Measurements from ENCODE around the gene UROC1. TPM values are rescaled to one million over a fixed set of nuclear protein-coding genes. Genes with fewer than 3 reads are reported as not detected.

UROC1 gene
- total and polyA plus RNA-seq, 4 donors = not detected

- DNase-seq = peak; percentile 66 to 83
- intact Hi-C loops (cut with DNase I) = loop anchor here (2.0 to 10.0 kb wide), 3 partner anchors 933 to 1023 kb away; no protein-coding TSS in a partner anchor
- Histone ChIP-seq H3K9me3 (ENCODE audit: control insufficient read depth, low read length) (no peaks in the 10 kb centered on the region), H3K4me3 (ENCODE audit: low read length in 2 of 2) (peak within 1 kb of the TSS in 1 of 2 donors; percentile 10), H3K27me3 (ENCODE audit: control insufficient read depth in 1 of 2, insufficient read depth in 2 of 2, low read length in 1 of 2) (no peaks in the 10 kb centered on the region), H3K27ac (ENCODE audit: low read depth in 1 of 2, low read length in 2 of 2) (no peak within 1 kb of the TSS), H3K36me3 (ENCODE audit: control insufficient read depth in 1 of 2, insufficient read depth in 2 of 2, low read length in 1 of 2) (no peaks in the 10 kb centered on the region), H3K4me1 (ENCODE audit: control insufficient read depth in 1 of 2, insufficient read depth in 2 of 2, low read length in 2 of 2) (no peaks in the 10 kb centered on the region)
- peak; percentile 53 for ATAC-seq (ENCODE audit: low FRiP score)
- WGBS, 2 donors = 6% methylated on average over 45 to 56 of the region's 56 CpGs
Observed at GRCh38 chr3:126523745-126524428, 6.3 kb upstream of the UROC1 start, which contains the start of gene CHST13. TSS of gene CHST13 (plus strand) at chr3:126524155. CDS start at chr3:126524333, 178 bp downstream.

DNA sequence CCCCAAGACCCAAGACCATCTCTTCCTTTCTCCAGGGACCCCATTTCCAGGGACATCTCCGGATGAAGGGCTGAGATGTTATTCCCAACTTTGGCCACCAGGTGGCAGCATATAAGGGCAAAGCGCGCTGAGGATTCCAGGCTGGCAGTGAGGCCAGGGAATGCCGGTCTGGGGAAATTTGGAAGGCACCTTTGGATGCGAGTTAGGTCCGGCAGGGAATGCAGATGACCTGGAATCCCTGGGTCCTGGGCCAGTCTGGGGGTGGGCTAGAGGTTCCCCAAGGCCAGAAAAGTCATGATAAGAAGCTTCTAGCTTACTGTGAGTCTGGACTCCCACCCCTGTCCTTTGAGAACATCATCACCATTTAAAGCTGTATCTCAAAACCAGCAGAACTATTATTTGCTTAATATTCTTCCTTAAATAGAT lies 4.8 kb upstream of the UROC1 start:
- intact Hi-C loops (cut with DNase I) = loop anchor here (2.0 to 10.0 kb wide), 3 partner anchors 935 to 1024 kb away; no protein-coding TSS in a partner anchor
- no peak overlapping the region for H3K27ac ChIP-seq (ENCODE audit: low read depth in 1 of 2, low read length in 2 of 2)
- DNase-seq (peak; percentile 62 to 84), ATAC-seq (ENCODE audit: low FRiP score) (no peak)
- H3K36me3 ChIP-seq (ENCODE audit: control insufficient read depth in 1 of 2, insufficient read depth in 2 of 2, low read length in 1 of 2) = no peaks in the 10 kb centered on the region
- no peaks in the 10 kb centered on the region for H3K27me3 ChIP-seq (ENCODE audit: control insufficient read depth in 1 of 2, insufficient read depth in 2 of 2, low read length in 1 of 2)
- no peaks in the 10 kb centered on the region for H3K9me3 ChIP-seq (ENCODE audit: control insufficient read depth, low read length)
- H3K4me1 ChIP-seq (ENCODE audit: control insufficient read depth in 1 of 2, insufficient read depth in 2 of 2, low read length in 2 of 2) = no peaks in the 10 kb centered on the region
- 0 to 1% methylated on average over 6 of the region's 6 CpGs for WGBS, 2 donors
- H3K4me3 ChIP-seq (ENCODE audit: low read length in 2 of 2) = no peak overlapping the region

DNA sequence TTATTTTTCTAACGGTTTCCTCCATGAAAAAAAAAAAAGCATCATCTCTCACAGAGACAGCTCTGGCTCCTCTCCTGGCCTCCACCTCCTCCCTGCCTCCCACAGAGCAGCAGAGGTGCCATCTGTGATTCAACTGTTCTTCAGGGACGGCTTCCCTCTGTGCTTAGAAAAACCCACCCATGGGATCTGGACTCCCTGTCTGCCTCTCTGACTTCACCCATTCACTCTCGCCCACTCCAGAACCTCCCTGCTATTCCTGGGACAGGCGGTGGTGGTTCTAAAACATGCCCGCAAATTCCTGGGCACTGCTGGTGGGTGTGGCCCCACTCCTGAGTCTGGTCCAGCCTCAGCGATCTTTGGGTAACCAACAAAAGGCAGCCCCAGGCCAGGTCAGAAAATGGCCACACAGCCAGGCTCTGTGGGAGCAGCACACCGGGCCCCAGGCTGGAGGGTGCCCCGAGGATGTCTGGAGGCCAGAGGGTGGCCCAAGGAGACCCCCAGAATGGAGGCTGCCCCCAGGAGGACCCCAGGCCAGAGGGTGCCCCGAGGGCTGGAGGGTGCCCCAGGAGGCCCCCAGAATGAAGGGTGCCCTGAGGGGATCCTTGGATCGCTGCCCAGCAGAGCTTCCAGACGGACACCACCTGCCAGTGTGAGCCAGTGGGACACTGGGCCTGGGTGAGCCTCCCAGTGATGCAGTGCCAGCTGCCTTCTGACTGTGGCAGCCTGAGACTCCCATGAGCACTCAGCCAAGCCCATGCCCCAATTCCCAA lies 3.7 kb upstream of the UROC1 start:
- Histone ChIP-seq H3K27me3 (ENCODE audit: control insufficient read depth in 1 of 2, insufficient read depth in 2 of 2, low read length in 1 of 2) (no peaks in the 10 kb centered on the region), H3K4me1 (ENCODE audit: control insufficient read depth in 1 of 2, insufficient read depth in 2 of 2, low read length in 2 of 2) (no peaks in the 10 kb centered on the region), H3K4me3 (ENCODE audit: low read length in 2 of 2) (no peak overlapping the region), H3K27ac (ENCODE audit: low read depth in 1 of 2, low read length in 2 of 2) (no peak overlapping the region), H3K9me3 (ENCODE audit: control insufficient read depth, low read length) (no peaks in the 10 kb centered on the region), H3K36me3 (ENCODE audit: control insufficient read depth in 1 of 2, insufficient read depth in 2 of 2, low read length in 1 of 2) (no peaks in the 10 kb centered on the region)
- WGBS, 2 donors = 75 to 77% methylated on average over 11 of the region's 11 CpGs
- intact Hi-C loops (cut with DNase I) = loop anchor here (5.0 to 10.0 kb wide), 2 partner anchors 936 to 1023 kb away; no protein-coding TSS in a partner anchor
- DNase-seq (peak; percentile 44 to 62), ATAC-seq (ENCODE audit: low FRiP score) (no peak)

DNA sequence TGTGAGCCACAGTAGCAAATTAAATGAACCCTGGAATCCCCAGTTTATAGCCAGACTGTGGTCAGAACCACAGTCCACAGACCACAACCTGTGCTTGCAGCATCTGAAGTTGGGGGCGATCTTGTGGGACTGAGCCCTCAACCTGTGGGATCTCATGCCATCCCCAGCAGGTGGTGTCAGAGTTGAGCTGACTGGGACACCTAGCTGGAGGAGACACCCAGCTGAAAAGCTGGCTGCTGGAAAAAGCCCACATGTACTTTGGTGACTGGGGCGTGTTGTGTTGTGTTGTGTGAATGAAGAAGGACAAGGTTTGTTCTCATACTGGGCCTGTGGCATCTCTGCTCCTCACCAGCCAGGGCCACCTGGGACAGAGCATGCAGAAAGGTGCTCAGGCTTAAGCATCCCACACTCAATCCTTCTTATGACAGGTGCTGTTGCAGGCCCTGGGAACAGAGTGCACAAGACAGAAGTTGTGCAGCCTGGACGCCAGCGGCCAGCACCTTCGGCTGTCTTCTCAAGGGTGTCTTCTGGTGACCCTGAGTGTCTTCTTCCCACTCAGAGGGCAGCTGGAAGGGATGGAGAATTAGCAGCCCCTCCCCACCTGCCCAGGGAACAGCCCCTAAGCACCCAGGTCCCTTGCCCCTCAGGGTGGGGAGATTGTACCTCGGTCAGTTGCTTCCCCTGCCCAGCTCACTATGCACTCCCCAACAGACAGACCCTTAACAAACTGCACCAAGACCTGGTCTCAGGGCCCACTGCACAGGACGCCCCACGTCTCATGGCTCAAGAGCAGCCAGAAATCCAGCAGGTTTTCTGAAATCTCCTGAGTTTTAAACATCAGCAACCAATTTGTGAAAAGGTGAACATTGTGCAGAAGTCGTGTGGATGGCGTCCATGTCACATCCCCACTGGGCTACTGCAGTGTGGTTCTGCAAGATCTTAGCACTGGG lies 2.2 kb upstream of the UROC1 start:
- intact Hi-C loops (cut with DNase I) = loop anchor here (5.0 to 10.0 kb wide), 2 partner anchors 938 to 1025 kb away; no protein-coding TSS in a partner anchor
- Histone ChIP-seq H3K27me3 (ENCODE audit: control insufficient read depth in 1 of 2, insufficient read depth in 2 of 2, low read length in 1 of 2) (no peaks in the 10 kb centered on the region), H3K27ac (ENCODE audit: low read depth in 1 of 2, low read length in 2 of 2) (no peak overlapping the region), H3K9me3 (ENCODE audit: control insufficient read depth, low read length) (no peaks in the 10 kb centered on the region), H3K4me3 (ENCODE audit: low read length in 2 of 2) (no peak overlapping the region), H3K4me1 (ENCODE audit: control insufficient read depth in 1 of 2, insufficient read depth in 2 of 2, low read length in 2 of 2) (no peaks in the 10 kb centered on the region), H3K36me3 (ENCODE audit: control insufficient read depth in 1 of 2, insufficient read depth in 2 of 2, low read length in 1 of 2) (no peaks in the 10 kb centered on the region)
- 87 to 91% methylated on average over 10 of the region's 10 CpGs for WGBS, 2 donors
- DNase-seq (peak; percentile 16 to 32), ATAC-seq (ENCODE audit: low FRiP score) (no peak)

- Histone ChIP-seq H3K9me3 (ENCODE audit: control insufficient read depth, low read length) (no peaks in the 10 kb centered on the region), H3K4me1 (ENCODE audit: control insufficient read depth in 1 of 2, insufficient read depth in 2 of 2, low read length in 2 of 2) (no peaks in the 10 kb centered on the region), H3K27me3 (ENCODE audit: control insufficient read depth in 1 of 2, insufficient read depth in 2 of 2, low read length in 1 of 2) (no peaks in the 10 kb centered on the region), H3K4me3 (ENCODE audit: low read length in 2 of 2) (no peak overlapping the region), H3K27ac (ENCODE audit: low read depth in 1 of 2, low read length in 2 of 2) (no peak overlapping the region), H3K36me3 (ENCODE audit: control insufficient read depth in 1 of 2, insufficient read depth in 2 of 2, low read length in 1 of 2) (no peaks in the 10 kb centered on the region)
- DNase-seq (peak in 1 of 2 donors; percentile 2), ATAC-seq (ENCODE audit: low FRiP score) (no peak)
- WGBS, 2 donors = 75 to 79% methylated on average over 4 of the region's 4 CpGs
- intact Hi-C loops (cut with DNase I) = no loop called here
Observed at GRCh38 chr3:126518779-126519177, 1.2 kb upstream of the UROC1 start.

DNA sequence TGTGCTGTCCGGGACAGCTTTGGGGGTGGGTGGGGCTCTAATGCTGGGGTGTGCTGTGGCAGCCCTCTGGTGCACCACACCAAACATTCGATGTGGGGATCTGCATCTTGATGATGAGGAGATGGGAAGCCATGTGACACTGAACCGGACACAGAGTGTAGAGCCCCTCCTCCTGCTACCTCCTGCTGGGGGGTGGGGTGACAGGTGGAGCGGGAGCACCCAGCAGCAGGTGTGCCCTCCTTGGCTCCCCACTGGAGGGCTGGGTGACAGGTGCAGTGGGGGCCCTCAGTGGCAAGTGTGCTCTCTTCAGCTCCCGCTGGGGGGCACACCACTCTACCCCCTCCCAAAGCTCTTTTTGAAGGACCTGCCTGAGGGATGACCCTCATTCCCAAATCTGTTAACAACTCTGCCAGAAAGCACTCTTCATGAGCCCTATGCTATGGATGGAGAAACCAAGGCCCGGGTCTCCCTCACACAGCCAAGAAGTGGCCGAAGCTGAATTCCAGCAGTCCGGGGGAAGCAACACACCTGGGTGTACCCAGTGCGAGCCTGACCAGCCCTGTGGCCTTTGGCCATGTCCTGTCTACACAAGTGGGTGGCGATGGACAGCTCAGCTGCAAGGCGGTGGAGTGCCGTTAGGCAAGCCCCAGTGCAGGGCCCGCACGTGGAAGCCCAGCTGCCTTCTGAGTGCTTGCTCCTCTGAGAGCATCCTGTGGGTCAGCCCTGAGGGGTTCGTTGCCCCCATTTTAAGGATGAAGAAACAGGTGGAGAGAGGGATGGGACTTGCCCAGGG lies 609 bp upstream of the UROC1 start:
- WGBS, 2 donors = 89% methylated on average over 15 of the region's 15 CpGs
- DNase-seq = peak; percentile 41 to 76

GRCh38 chr3:126516936-126517290 lies 660 bp downstream of the UROC1 start:
- DNase-seq (peak; percentile 24 to 41), ATAC-seq (ENCODE audit: low FRiP score) (no peak)
- WGBS, 2 donors = 86 to 89% methylated on average over 9 of the region's 9 CpGs
- Histone ChIP-seq H3K27me3 (ENCODE audit: control insufficient read depth in 1 of 2, insufficient read depth in 2 of 2, low read length in 1 of 2) (no peaks in the 10 kb centered on the region), H3K4me3 (ENCODE audit: low read length in 2 of 2) (no peak overlapping the region), H3K4me1 (ENCODE audit: control insufficient read depth in 1 of 2, insufficient read depth in 2 of 2, low read length in 2 of 2) (no peaks in the 10 kb centered on the region), H3K36me3 (ENCODE audit: control insufficient read depth in 1 of 2, insufficient read depth in 2 of 2, low read length in 1 of 2) (no peaks in the 10 kb centered on the region), H3K27ac (ENCODE audit: low read depth in 1 of 2, low read length in 2 of 2) (no peak overlapping the region), H3K9me3 (ENCODE audit: control insufficient read depth, low read length) (no peaks in the 10 kb centered on the region)
- intact Hi-C loops (cut with DNase I) = no loop called here

More for the DNA sequence above, 609 bp upstream of the UROC1 start:
- intact Hi-C loops (cut with DNase I) = no loop called here
- no peak for ATAC-seq (ENCODE audit: low FRiP score)
- Histone ChIP-seq H3K9me3 (ENCODE audit: control insufficient read depth, low read length) (no peaks in the 10 kb centered on the region), H3K36me3 (ENCODE audit: control insufficient read depth in 1 of 2, insufficient read depth in 2 of 2, low read length in 1 of 2) (no peaks in the 10 kb centered on the region), H3K27me3 (ENCODE audit: control insufficient read depth in 1 of 2, insufficient read depth in 2 of 2, low read length in 1 of 2) (no peaks in the 10 kb centered on the region), H3K4me3 (ENCODE audit: low read length in 2 of 2) (no peak overlapping the region), H3K27ac (ENCODE audit: low read depth in 1 of 2, low read length in 2 of 2) (no peak overlapping the region), H3K4me1 (ENCODE audit: control insufficient read depth in 1 of 2, insufficient read depth in 2 of 2, low read length in 2 of 2) (no peaks in the 10 kb centered on the region)

All from aorta (tissue), 5 donors.